GM19328 (cell line): ENCODE data around the gene MYOCOS.
"Not testable (repeated sequence)": the region's sequence is repeated elsewhere in the genome, so short reads cannot be mapped to it uniquely, and the experiment has no call there.

Experiments used
- ATAC-seq: cut with Tn5 transposase; IDR thresholded peaks from one replicate; pipeline ENCODE4 v1.9.1; 2021; ENCODE audit warnings: mild to moderate bottlenecking, moderate library complexity; ENCODE audit not compliant: unreplicated experiment

The MYOCOS gene, protein sequence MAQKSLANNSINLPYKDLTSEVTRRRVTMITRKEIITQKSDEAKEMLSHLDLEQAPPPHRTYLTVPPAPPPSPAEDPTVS

DNA sequence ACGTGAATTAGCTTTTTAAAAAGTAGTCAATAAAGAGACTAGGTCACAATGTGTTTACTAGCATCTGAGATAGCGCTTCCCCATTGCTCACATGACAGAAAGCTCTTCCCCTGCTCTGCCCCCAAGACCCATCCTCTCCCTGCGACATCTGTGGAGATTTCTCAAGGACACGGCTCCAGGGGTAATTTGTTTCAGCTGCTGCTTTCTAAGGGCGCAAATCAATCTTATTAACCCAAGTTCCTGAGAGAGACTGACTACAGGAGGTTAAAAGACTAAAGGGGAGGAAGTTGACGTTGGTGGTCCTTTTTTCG is at the start of gene MYOCOS:
MYOCOS (plus strand) TSS at position 92 of the 311 bp plus-strand sequence. CDS start 1,641 bp downstream, outside the sequence.
- no peak for ATAC-seq

DNA sequence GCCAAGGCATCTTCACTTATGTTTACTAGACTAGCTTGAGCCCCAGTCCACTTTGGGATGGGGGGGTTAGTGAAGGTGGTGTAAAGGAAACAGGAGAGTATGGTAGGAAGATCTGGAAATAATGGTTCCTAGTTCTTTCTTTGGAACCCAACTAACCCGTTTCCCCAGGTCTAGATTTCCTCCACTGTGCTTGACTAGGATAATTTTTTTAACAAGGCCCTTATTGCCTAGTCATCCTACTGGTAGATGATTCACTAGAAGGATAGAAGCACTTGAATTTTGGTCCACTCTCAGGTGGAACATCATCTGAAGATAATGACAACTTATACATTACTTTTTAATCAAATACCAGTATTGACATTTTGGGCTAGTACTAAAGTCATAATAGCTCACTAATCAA is 45.9 kb upstream of the MYOCOS start:
- ATAC-seq = no peak

DNA sequence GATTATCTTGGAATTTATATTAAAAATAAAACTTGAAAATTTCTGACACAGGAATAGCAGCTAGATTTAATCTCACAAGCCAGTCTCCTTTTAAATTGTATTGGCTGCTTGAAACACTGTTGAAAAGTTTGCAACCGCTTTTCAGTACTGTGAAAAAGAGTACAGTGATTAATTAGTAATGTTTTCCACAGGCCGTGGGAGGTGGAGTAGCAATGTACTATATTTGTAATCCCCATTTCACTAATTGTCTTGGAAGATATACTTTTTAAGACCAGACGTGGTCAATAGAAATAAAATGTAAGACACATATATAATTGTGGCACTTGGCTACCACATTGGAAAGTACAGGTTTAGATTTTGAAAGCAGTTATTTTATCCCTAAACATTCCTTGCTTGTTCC is 40.8 kb upstream of the MYOCOS start:
- ATAC-seq = no peak

DNA sequence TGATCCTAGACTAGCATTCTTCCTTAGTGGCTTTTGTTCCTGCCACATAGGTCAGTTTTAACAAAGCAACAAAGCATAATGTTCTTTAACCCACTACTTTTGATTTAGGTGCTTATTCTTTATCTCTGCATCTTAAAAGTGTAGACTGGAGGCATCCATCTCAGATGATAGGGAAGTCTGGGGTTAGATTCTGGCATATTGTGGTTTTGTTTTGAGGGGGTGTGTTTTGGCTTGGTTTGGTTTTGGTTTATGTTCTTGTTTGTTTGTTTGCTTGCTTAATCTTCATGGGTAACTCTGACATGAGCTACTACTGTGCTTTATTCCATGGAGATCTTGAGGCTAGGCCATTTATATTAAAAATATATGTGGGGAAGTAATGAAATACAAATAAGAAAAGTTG is 40.3 kb upstream of the MYOCOS start:
- ATAC-seq = no peak

DNA sequence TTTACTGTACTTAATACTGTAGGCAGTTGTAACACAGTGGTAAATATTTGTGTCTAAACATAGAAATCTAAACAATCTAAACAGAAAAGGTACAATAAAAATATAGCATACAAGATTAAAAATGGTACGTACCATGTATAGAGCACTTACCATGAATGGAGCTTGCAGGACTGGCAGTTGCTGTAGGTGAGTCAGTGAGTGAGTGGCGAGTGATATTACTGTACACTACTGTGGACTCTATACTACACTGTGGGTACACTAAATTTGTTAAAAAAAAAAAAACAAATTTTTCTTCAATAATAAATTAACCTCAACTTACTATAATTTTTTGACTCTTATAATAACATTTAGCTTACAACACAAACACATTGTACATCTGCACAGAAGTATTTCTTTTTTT is 39.5 kb upstream of the MYOCOS start:
- ATAC-seq = no peak

DNA sequence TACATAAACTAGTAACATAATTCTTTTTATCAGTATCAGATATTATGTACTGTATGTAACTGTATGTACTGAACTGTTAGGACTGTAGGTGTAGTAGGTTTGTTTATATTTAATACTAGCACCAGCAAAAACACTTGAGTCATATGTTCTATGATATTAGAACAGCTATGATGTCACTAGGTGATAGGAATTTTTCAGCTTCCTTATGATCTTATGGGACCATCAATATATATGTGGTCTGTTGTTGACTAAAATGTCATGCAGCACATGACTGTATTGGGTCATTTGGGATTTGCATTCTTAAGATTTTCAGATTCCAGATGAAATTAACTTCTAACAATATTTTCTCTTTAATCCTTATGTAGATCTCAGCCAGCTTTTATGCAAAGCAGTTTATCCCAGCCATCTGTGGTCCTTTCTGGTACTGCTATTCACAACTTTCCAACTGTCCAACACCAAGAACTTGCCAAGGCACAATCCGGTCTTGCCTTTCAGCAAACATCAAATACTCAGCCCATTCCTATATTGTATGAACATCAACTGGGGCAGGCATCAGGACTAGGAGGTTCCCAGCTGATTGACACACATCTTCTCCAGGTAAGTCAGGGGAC is 38.3 kb upstream of the MYOCOS start:
- no peak for ATAC-seq

DNA sequence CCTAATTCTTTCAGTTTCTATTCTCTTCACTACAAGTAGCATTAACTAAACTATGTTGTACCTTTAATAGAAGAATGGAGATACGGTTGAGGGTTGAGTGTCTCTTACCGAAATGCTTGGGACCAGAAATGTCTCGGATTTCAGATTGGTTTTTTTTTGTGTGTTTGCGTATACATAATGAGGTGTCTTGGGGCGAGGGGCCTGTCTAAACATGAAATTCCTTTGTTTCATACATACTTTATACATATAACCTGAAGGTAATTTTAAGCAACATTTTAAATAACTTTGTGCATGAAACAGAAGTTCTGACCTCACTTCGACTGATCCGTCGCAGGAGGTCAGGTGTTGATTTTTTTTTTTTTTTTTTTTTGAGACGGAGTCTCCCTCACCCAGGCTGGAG is 36.3 kb upstream of the MYOCOS start:
- ATAC-seq = no peak

DNA sequence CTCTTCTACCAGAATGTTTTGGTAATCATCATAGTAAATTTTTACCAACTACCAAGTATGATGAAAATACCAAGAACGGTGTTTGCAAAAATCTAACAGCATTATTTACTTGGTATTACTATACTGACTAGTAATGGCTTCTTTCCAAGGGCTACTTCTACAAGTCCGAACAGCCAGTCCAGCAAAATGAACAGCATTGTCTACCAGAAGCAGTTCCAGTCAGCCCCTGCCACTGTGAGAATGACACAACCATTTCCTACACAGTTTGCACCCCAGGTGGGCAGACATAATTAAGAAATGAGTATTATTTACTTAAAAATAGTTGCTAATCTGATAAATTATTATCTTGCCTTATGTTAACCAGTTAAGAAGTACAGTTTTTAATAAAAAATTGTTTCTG is 33.8 kb upstream of the MYOCOS start:
- no peak for ATAC-seq

DNA sequence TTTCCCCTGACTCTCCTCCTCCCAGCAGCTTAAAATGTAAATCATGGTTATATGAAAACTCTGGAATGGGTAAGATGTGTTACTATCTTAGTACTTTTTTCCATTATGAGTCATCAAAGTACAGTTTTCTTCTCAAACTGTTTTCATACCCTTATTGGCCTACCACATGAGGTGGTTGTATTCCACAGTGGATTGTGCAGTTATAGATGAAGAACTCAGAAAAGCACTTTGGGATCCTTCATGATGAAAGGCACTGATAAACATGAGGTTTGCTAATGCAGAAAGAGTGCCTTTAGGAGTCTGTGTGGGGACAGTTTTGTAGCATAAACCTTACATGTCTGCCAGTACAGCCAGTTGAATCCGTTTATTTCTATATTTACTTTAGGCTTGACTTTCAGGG is 32.0 kb upstream of the MYOCOS start:
- ATAC-seq = no peak

DNA sequence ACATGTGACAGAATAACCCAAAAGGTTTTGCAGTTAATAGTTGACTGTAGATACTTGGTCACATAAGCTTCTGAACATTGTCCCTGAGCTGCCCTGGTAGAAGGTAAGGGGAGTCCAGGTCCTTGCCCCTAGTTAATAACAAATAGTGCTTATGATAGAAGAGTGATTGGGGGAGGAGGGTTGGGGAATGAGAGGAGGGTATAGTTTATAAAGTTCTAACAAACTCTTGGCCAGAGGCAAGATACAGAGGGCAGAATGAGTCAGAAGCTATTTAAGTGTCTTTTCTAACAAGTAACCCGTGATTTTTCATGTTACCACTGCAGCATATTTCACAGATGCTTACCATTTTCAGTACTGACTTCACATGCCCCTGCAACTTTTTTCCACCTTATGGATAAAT is 26.7 kb upstream of the MYOCOS start:
- no peak for ATAC-seq

DNA sequence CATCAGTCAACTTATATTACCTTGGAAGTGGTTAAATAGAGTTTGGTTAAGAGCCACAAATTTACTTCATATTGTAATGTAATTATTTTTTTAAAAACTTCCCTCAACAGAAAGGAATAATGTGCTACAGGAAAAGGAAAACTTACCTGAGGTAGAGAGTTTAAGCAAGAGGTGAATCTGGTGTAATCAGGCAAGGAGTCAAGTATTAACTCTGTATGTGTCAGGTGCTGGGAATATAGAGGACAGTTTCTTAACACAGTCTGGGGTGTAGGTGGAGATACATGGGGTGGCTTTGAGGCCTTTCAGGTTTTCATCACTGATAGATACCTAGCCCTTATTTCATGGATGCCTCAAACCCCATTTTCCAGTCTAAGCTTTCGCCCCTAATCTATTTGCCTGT is 25.9 kb upstream of the MYOCOS start:
- no peak for ATAC-seq

DNA sequence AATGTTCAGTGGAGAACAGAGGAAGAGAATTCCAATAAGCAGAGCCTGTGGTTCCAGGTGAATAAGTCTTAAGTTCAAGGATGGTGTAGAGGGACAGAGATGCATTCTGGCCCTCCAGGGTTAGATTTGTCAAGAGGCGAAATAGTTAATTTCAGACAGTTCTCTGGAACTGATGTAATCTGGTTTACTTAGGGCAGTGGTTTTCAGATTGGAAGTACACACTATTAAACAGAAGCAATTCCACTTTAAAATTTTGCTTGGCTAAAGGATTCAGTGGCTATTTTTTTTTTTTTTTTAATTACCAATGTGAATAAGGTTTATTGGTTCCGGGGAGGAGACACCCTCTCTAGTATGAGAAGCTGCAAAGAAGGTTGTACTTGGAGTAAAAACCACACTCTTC is 25.3 kb upstream of the MYOCOS start:
- ATAC-seq = no peak

DNA sequence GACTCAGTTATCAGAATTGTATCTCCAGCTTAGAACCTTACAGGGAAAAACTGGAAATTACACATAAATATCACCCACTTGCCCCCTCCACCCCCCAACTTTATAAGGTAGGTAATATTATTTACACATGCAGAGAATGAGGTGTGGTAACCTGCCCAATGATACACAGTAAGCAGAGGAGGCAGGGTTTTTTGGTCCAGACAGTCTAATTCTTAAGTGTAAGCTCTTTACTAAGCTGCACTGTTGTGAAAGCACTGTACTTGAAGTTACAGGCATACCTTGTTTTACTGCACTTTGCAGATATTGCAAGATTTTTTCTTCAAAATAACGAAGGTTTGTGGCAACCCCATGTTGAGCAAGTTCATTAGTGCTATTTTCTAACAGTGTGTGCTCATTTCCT is 24.8 kb upstream of the MYOCOS start:
- ATAC-seq = no peak

DNA sequence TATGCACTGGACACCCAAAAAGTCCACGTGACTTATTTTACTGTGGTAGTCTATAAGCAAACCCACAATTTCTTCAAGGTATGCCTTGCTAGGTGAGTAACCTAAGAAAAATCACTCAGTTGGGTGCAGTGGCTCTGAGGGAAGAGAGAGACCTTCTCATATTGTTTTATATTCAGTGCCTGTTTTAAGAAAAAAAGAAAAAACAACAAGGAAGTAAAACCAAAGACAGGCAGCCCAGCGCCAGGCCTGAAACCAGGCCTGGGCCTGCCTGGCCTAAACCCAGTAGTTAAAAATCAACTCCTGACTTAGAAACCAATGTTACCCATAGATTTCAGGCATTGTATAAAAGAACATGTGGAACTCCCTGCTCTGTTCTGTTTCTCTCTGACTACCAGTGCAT is 21.7 kb upstream of the MYOCOS start:
- ATAC-seq = not testable (repeated sequence)

DNA sequence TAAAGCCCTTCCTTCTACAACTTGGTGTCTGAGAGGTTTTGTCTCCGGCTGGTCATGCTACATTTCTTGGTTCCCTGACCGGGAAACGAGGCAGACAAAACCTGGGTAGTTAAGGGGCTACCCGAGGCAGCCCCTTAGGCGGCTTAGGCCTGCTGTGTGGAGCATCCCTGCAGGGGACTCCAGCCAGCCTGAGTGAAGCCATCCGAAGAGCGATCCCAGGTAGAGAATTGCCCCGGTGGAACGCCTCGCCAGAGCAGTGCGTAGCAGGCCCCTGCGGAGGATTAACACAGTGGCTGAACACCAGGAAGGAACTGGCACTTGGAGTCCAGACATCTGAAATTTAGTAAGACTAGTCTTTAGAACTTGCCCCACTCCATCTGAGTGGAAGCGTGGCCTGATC is 21.2 kb upstream of the MYOCOS start:
- no peak for ATAC-seq

DNA sequence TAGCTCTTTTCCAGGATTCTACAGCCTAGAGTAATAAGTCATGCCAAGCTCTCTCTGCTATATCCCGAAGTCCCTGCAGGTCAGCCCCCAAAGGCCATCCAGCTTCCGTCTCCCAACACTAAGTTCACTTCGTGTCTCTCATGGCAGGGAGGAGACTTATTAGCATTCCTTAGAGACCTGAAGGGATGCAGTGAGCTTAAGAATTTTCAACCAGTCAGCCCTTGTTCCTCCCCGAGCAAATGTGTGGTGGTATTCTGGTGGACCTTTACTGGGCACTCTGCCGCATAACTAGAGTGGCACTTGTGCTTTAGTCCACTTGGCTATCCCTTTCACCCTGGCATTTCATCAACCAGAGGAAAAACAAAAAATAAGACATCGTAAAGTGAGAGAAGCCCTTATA is 19.0 kb upstream of the MYOCOS start:
- ATAC-seq = not testable (repeated sequence)

DNA sequence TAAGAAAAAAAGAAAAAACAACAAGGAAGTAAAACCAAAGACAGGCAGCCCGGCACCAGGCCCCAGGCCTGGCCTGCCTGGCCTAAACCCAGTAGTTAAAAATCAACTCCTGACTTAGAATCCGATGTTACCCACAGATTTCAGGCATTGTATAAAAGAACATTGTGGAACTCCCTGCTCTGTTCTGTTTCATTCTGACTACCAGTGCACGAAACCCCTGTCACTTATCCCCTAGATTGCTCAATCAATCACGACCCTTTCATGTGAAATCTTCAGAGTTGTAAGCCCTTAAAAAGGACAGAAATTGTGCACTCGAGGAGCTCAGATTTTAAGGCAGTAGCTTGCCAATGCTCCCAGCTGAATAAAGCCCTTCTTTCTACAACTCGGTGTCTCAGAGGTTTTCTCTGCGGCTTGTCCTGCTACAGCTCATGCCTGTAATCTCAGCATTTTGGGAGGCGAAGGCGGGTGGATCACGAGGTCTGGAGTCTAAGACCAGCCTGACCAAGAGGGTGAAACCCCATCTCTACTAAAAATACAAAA is 15.6 kb upstream of the MYOCOS start:
- ATAC-seq = no peak

DNA sequence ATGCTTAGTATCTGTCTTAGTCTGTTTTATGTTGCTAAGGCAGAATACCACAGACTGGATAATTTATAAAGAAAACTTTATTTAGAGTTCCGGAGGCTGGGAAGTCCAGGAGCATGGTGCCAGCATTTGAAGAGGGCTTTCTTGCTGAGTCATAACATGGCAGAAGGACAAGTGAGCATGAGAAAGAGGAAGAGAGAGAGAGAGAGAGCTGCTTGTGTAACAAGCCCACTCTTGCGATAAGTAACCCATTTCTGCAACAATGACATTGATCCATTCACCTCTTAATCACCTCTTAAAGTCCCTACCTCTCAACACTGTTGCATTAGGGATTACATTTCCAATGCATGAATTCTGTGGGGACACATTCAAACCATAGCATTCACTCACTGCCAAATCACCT is 11.7 kb upstream of the MYOCOS start:
- no peak for ATAC-seq

DNA sequence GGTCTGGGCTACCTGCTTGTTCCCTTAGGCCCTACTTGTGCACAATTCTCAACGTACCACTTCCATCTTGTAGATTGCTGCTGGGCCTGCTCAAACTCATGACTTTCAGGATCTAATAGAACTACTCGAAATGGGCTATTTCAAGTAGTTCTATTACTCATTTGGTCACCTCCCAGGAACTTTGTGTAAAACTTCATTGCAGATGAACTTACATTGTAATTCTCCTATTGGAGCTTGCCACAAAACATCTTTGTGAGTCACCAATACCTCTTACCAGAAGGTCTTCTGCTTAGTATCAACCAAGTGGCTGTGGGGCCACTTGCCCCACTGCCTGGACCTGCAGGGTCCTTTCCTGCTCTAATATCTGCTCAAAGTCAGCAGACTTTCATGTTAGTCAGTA is 10.7 kb upstream of the MYOCOS start:
- no peak for ATAC-seq

DNA sequence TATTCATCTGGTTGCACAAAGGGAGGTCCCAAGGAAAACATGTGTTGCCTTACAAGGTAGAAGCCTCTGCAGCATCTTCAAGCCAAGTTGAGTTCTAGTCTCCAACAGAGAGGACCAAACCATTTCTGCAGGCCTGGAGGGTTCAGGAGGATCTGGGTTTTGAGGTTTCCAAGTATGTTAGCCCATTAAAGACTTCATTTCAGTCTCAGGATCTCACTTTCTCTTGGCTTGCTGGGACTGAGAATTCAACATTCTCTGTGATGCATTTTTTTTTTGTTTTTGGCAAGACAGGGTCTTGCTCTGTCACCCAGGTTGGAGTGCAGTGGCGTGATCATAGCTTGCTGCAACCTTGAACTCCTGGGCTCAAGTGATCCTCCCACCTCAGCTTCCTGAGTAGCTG is 8.8 kb upstream of the MYOCOS start:
- no peak for ATAC-seq

DNA sequence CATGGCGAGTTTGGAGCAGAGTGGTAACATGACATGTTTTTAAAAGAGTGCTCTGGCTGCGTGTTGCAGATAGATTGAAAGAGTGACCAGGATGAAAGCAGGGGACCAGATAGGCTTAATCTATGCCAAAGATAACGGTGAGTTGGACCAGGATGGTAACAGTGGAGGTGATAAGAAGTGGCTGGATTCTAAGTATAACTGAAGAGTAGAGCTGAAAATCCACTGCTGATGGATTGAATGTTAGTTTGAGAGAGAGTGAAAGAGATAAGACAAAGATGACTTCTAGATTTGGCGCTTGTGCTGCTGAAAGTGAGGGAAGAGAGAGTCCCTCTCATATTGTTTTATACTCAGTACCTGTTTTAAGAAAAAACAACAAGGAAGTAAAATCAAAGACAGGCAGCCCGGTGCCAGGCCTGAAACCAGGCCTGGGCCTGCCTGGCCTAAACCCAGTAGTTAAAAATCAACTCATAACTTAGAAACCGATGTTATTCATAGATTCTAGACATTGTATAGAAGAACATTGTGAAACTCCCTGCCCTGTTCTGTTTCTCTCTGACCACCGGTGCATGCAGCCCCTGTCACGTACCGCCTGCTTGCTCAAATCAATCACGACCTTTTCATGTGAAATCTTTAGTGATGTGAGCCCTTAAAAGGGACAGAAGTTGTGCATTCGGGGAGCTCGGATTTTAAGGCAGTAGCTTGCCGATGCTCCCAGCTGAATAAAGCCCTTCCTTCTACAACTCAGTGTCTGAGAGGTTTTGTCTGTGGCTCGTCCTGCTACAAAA is 6.7 kb upstream of the MYOCOS start:
- not testable (repeated sequence) for ATAC-seq

DNA sequence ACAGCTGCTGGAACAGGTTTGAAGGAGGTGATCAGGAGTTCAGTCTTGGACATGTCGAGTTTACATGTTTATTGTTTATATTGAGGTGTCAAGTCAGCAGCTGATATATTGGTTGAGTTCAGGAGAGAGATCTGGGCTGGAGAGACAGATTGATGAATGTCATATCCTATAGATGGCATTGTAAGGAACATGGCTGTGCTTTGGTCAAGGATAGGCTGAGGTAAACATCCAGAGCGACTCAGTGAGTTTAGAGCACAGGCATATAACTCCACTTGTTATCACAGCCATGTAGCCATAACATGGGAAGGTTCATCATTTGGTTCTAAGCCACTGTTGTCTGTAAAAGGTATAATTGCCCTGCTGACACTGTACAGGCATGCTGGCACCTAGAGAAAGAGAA is 5.5 kb upstream of the MYOCOS start:
- no peak for ATAC-seq
